Activated CD4-positive, alpha-beta T cell treated with anti-CD3 and anti-CD28 coated beads, Interleukin-2, amount 50 U/mL, for 4 hours (primary cell): ENCODE measurements around the gene PLEKHF1.
"Not testable (repeated sequence)": the region's sequence is repeated elsewhere in the genome, so short reads cannot be mapped to it uniquely, and the experiment has no call there.

Experiments used
- DNase-seq, 2 experiments: peaks; one replicate each; pipeline ENCODE4 v3.0.0-alpha.2; 2020

The PLEKHF1 gene, protein sequence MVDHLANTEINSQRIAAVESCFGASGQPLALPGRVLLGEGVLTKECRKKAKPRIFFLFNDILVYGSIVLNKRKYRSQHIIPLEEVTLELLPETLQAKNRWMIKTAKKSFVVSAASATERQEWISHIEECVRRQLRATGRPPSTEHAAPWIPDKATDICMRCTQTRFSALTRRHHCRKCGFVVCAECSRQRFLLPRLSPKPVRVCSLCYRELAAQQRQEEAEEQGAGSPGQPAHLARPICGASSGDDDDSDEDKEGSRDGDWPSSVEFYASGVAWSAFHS

GRCh38 chr19:29665215-29665825 lies at the start of gene PLEKHF1:
Gene PLEKHF1 (plus strand): TSS chr19:29665461. CDS start chr19:29673840, 8,379 bp downstream.
- peak; percentile 61 to 67 for DNase-seq

DNA sequence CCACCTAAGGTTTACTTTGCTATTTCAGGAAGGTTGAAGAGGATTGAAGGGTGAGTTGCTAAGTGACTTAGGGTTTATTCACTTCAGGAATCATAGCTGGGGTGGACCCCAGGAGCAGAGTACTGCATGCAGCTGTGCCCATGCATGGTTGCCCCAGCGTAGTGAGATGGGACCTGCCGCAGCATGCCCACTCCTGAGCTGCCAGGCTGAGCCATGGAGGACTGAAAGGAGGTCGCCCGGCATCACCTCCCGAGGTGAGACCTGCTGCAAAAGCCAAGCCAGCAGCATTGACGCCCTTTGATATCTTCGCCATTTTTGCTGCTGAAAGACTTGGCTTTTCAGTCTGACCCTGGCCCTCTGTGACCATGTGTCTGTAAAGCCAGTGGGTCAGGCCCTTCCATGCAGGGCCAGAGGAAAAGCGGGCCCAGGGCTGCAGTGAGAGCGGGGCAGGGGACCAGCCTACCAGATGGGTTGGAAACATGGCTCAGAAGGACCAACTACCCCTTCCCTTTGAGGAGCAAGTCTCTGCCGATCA lies 49.3 kb upstream of the PLEKHF1 start:
- DNase-seq: no peak

- DNase-seq: no peak
Measured at GRCh38 chr19:29616541-29616940, 48.7 kb upstream of the PLEKHF1 start.

DNA sequence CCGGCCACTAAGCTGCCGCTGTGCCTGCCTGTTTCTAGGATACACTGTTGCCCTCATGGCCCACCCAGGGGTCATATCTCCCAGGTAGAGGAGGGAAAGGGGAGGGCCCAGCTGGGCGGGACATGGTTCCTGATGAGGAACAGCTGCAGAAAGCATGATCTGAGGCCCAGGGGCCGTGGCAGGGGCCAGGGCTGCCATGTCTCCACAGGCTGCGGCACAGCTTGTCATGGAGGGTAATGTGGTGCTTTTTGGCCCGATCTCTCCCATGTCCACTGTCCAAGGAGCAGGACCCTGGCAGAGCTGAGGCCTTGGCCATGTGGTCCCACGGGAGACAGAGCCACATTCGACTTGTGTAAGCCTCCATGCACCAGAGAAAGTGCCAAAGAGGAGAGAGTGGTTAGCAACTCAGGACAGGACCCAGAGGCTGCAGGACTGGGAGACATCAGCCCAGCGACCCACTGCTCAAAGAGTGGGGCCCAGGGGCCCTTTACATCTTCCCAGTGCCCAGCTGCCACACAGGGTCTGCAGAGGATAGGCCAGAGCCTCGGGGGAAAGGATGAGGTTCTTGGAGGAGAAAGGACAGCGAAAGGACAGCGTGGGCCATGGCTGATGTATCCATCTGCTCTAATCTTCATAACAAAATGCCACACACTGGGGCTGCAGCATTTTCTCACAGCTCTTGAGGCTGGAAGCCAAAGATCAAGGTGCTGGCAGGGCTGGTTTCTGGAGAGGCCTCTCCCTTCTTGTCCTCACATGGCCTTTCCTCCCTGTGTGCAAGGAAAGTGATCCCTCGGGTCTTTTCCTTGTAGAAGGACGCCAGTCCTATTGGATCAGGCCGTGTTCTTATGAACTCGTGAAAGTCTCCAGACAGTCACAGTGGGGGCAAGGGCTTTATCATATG lies 47.6 kb upstream of the PLEKHF1 start:
- DNase-seq: no peak

GRCh38 chr19:29618434-29618833 lies 46.8 kb upstream of the PLEKHF1 start:
- DNase-seq: no peak

GRCh38 chr19:29618871-29619270 lies 46.4 kb upstream of the PLEKHF1 start:
- DNase-seq: no peak

GRCh38 chr19:29620931-29621351 lies 44.3 kb upstream of the PLEKHF1 start:
- peak in 1 of 2 experiments; percentile 21 for DNase-seq

- no peak for DNase-seq
Measured at GRCh38 chr19:29622166-29623070, 42.8 kb upstream of the PLEKHF1 start.

DNA sequence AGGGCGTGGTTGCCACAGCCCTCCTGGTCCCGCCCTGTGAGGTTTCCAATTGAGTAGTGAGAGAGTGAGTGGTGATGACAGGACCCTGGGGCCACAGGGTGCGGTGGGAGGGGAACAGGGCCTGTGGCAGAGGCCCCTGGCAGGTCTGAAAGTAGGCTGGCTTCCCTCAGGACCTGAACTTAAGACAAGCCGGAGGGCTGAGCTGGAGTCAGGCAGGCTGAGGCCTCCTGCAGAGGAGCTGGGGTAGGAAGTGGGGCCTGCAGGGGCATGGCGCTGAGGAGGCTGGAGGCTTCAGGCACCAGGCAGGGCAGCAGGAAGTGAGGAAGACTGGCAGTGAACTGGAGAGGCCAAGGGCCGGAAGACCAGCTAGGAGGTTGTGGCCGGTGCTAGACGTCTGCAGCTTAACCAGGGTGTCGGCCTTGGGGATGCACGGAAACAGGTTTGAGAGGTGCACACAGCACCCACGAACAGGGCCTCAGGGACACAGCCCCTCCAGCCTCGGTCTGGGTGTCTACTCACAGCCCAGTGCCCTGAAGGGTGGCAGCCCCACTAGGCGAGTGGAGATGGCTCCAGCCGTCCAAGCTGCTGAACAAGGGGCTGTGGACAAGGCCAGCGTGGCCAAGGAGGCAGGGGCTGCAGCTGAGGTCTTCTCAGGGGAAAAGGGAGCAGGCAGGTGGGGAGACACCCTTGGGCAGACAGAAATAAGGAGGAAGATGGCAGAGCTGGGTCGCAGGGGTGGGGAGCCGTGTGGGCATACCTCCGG lies 41.4 kb upstream of the PLEKHF1 start:
- no peak for DNase-seq

DNA sequence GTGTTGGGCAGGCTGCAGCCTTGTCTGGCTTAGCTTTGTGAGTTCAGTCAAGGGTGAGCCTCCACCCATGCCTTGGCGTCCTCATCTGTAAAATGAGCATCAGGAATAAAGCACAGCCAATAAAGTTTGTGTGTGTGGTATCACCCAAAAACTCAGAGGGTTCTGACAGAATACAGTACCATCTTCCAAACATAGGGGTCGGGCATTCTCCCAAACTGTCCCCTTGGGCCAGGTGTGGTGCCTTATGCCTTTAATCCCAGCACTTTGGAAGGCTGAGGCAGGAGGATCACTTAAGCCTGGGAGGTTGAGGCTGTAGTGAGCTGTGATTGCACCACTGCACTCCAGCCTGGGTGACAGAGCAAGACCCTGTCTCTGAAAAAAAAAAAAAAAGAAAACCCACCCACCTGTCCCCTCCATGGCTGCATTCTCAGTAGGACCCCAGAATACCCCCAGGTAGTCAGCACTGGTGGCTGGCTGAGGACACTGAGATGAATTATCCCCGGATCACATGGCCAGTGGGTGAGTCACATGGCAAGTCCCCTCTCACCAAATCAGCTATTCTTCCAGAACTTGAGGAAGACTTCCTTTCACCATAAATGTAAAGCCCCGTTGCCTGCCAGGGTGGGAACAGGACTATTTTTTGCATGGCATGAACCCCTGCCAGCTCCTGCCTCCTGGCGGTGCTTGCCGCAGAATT lies 40.6 kb upstream of the PLEKHF1 start:
- no peak for DNase-seq

DNA sequence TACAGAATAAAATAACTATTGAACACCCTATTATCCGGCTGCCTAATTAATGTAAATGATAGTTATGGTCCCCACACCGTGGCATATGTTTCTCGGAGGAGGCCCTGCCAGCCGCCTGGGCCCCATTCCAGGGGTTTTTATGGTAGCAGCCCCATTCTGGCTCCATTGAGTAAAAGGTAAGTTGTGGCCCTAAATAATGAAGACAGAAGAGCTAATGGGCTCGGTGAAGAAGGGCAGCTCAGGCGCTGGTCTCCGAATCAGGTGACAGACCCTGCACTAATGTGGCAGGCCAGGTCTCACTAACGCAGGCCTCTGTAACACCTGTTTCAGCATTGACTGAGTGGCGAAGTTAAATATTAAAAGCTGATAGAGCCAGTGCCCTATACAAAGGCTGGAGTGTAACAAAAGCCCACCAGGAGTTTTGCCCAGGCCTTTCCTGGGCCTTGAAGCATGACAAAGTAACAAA lies 40.0 kb upstream of the PLEKHF1 start:
- DNase-seq: no peak

DNA sequence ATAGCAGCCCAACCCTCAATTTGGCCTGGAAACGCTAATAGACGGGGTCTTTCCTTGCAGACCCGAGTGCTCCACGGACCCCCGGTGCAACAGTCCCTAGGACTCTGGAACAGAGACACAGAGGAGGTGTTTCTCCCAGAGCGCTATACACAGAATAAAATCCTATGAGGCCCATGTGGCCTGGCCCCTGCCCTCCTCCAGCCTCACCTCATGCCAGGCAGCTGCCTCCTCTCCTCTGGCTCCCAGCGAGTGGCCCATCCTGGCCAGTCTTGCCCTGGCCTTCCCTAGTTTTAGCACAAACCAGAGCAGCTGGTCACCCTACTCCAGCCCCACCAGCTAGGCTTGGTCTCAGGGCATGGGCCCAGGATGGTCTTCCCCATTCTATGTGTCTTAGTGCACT lies 38.9 kb upstream of the PLEKHF1 start:
- no peak for DNase-seq

GRCh38 chr19:29626832-29627231 lies 38.4 kb upstream of the PLEKHF1 start:
- DNase-seq: not testable (repeated sequence)

GRCh38 chr19:29628661-29629385 lies 36.4 kb upstream of the PLEKHF1 start:
- no peak for DNase-seq

- DNase-seq: no peak
Measured at GRCh38 chr19:29629836-29630534, 35.3 kb upstream of the PLEKHF1 start.

- no peak for DNase-seq
Measured at GRCh38 chr19:29630655-29631054, 34.6 kb upstream of the PLEKHF1 start.

GRCh38 chr19:29631450-29631849 lies 33.8 kb upstream of the PLEKHF1 start:
- DNase-seq: no peak

DNA sequence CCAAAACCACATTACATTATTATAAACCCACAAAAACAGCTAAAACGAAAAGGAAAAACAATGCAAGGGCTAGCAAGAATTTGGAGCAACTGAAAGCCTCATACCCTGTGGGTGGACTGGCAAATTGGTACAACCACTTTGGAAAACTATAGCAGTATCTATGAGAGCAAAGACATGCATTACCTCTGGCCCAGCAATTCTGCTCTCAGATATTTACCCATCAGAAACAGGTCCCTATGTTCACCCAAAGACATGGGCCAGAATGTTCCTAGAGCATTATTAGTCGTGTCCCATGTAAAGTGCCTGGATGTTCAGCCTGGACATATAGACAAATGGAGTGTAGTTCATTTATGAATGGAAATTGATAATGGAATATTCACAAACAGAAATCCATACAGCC lies 31.3 kb upstream of the PLEKHF1 start:
- no peak for DNase-seq

DNA sequence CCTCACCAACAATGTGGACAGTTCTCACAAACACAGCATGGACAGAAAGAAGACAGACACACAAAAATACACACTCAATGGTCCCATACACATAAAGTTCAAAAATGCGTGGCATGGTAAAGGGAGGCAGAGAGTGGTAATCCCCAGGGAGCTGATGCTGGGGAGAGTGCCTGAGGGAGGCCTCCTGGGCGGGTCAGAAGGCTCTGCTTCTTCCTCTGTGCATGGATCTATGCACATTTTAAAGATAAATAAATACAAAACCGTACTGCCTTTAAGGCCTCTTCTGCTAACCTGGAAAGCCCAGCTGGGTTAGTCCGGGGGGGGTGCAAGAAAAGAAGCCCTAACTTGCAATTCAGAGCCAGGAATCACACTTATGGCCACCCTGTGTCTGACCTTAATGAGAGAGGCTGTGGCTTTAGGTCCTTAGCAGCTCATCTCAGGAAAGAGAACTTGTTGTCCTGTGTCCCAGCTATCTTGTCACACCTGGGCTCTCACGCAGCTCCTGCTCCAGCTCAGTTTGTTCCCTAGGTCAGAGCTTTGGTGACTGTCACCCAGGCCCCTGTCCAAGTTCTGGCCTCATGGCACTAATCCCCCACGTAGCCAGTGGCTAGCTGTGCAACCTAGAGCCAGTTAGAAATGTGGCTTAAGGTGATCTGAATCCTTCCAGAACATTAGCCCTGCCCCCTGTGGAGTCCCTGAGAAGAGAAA lies 30.7 kb upstream of the PLEKHF1 start:
- no peak for DNase-seq
